ENCODE data around the gene FADS6.

GRCh38 chr17:74901353-74902135 lies 8.1 kb upstream of the FADS6 start:
- TF ChIP-seq POLR2AphosphoS5 (IDR thresholded peaks at IDR 0.05; ENCODE audit: low read depth, low read length) = no peak
- no peak for TF ChIP-seq SIN3A (IDR thresholded peaks at IDR 0.05; ENCODE audit: borderline replicate concordance, insufficient read depth, low read length)
- TF ChIP-seq REST (IDR thresholded peaks at IDR 0.05; ENCODE audit: insufficient read depth in 1 of 2, low read depth in 2 of 2, low read length in 2 of 2) = no peak
- no peak for TF ChIP-seq TAF1 (IDR thresholded peaks at IDR 0.05; ENCODE audit: borderline replicate concordance, insufficient read depth, low read length)
